Activated CD4-positive, alpha-beta memory T cell treated with anti-CD3 and anti-CD28 coated beads, Interleukin-2, amount 10 ng/mL, durations not matched to agents 7 days and 5 days (primary cell): Measurements from ENCODE around the gene ALK. TPM values are rescaled to one million over a fixed set of nuclear protein-coding genes. Genes with fewer than 3 reads are reported as not detected.

Experiments
- CTCF ChIA-PET: fragments of 350-600 bp; sonication (Branson Sonifier 250); formaldehyde crosslinking; loops from one replicate; lab custom pipeline; 2021; ENCODE audit warnings: antibody characterized with exemption, inconsistent platforms; lab: Charles Lee
- POLR2A ChIA-PET: fragments of 350-600 bp; sonication (Branson Sonifier 250); formaldehyde crosslinking; loops from one replicate; lab custom pipeline; 2021; ENCODE audit warnings: antibody characterized with exemption; lab: Charles Lee
- DNase-seq: peaks from one replicate; pipeline ENCODE4 v3.0.0-alpha.2; 2020
- H3K27ac Mint-ChIP-seq: one replicate; pipeline ENCODE4 v1.8.0; 2021; ENCODE audit warnings: mild to moderate bottlenecking, mixed read lengths
- H3K27me3 Mint-ChIP-seq: one replicate; pipeline ENCODE4 v1.8.0; 2021; ENCODE audit warnings: mixed read lengths
- H3K36me3 Mint-ChIP-seq: one replicate; pipeline ENCODE4 v1.8.0; 2021; ENCODE audit warnings: low read depth, mixed read lengths
- H3K4me1 Mint-ChIP-seq: one replicate; pipeline ENCODE4 v1.8.0; 2021; ENCODE audit warnings: mixed read lengths
- H3K4me3 Mint-ChIP-seq: one replicate; pipeline ENCODE4 v1.8.0; 2021; ENCODE audit warnings: mild to moderate bottlenecking, mixed read lengths
- H3K9me3 Mint-ChIP-seq: one replicate; pipeline ENCODE4 v1.8.0; 2021; ENCODE audit warnings: mixed read lengths
- total RNA-seq, 2 experiments: library from RNA; stranded (reverse); gene quantifications; one replicate each; pipeline ENCODE4 v1.2.3, GENCODE V29; 2021

Gene ALK
- total RNA-seq, 2 experiments from 2014 or later: not detected

- no peak overlapping the region for H3K27ac Mint-ChIP-seq
- POLR2A ChIA-PET: no interaction called here
- no peaks in the 10 kb centered on the region for H3K27me3 Mint-ChIP-seq
- no peaks in the 10 kb centered on the region for H3K4me1 Mint-ChIP-seq
- CTCF ChIA-PET: no interaction called here
- H3K36me3 Mint-ChIP-seq: no peaks in the 10 kb centered on the region
- DNase-seq: no peak
- no peak overlapping the region for H3K4me3 Mint-ChIP-seq
- H3K9me3 Mint-ChIP-seq: no peaks in the 10 kb centered on the region
Observed at GRCh38 chr2:29819570-29819969, 101.8 kb downstream of the ALK start.

- H3K4me1 Mint-ChIP-seq: no peaks in the 10 kb centered on the region
- no peak for DNase-seq
- no peak overlapping the region for H3K4me3 Mint-ChIP-seq
- H3K36me3 Mint-ChIP-seq: no peaks in the 10 kb centered on the region
- CTCF ChIA-PET: no interaction called here
- H3K27ac Mint-ChIP-seq: no peak overlapping the region
- H3K27me3 Mint-ChIP-seq: no peaks in the 10 kb centered on the region
- POLR2A ChIA-PET: no interaction called here
- no peaks in the 10 kb centered on the region for H3K9me3 Mint-ChIP-seq
Observed at GRCh38 chr2:29817801-29818680, 103.3 kb downstream of the ALK start.

GRCh38 chr2:29817299-29817698 lies 104.1 kb downstream of the ALK start:
- no peak overlapping the region for H3K4me3 Mint-ChIP-seq
- CTCF ChIA-PET: no interaction called here
- no peaks in the 10 kb centered on the region for H3K4me1 Mint-ChIP-seq

GRCh38 chr2:29816651-29817050 lies 104.7 kb downstream of the ALK start:
- no peaks in the 10 kb centered on the region for H3K36me3 Mint-ChIP-seq
- no peaks in the 10 kb centered on the region for H3K9me3 Mint-ChIP-seq
- H3K27me3 Mint-ChIP-seq: no peaks in the 10 kb centered on the region
- CTCF ChIA-PET: no interaction called here
- no peak overlapping the region for H3K4me3 Mint-ChIP-seq
- H3K27ac Mint-ChIP-seq: no peak overlapping the region
- H3K4me1 Mint-ChIP-seq: no peaks in the 10 kb centered on the region
- no peak for DNase-seq
- POLR2A ChIA-PET: no interaction called here

More at GRCh38 chr2:29817299-29817698, 104.1 kb downstream of the ALK start:
- POLR2A ChIA-PET: no interaction called here
- Mint-ChIP-seq H3K9me3 (no peaks in the 10 kb centered on the region), H3K36me3 (no peaks in the 10 kb centered on the region), H3K27me3 (no peaks in the 10 kb centered on the region), H3K27ac (no peak overlapping the region)
- no peak for DNase-seq

- Mint-ChIP-seq H3K27ac (no peak overlapping the region), H3K4me3 (no peak overlapping the region), H3K27me3 (no peaks in the 10 kb centered on the region), H3K36me3 (no peaks in the 10 kb centered on the region), H3K9me3 (no peaks in the 10 kb centered on the region), H3K4me1 (no peaks in the 10 kb centered on the region)
- POLR2A ChIA-PET: no interaction called here
- CTCF ChIA-PET: no interaction called here
- no peak for DNase-seq
Observed at GRCh38 chr2:29811378-29811777, 110.0 kb downstream of the ALK start.

GRCh38 chr2:29810956-29811355 lies 110.4 kb downstream of the ALK start:
- CTCF ChIA-PET: no interaction called here
- Mint-ChIP-seq H3K27me3 (no peaks in the 10 kb centered on the region), H3K4me3 (no peak overlapping the region), H3K4me1 (no peaks in the 10 kb centered on the region), H3K36me3 (no peaks in the 10 kb centered on the region), H3K9me3 (no peaks in the 10 kb centered on the region), H3K27ac (no peak overlapping the region)
- no peak for DNase-seq
- POLR2A ChIA-PET: no interaction called here

GRCh38 chr2:29808321-29808720 lies 113.1 kb downstream of the ALK start:
- no peaks in the 10 kb centered on the region for H3K9me3 Mint-ChIP-seq
- POLR2A ChIA-PET: no interaction called here

GRCh38 chr2:29807082-29807481 lies 114.3 kb downstream of the ALK start:
- no peaks in the 10 kb centered on the region for H3K36me3 Mint-ChIP-seq
- ChIA-PET POLR2A (no interaction called here), CTCF (no interaction called here)
- no peak overlapping the region for H3K27ac Mint-ChIP-seq
- no peaks in the 10 kb centered on the region for H3K4me1 Mint-ChIP-seq
- no peak overlapping the region for H3K4me3 Mint-ChIP-seq
- no peak for DNase-seq
- no peaks in the 10 kb centered on the region for H3K9me3 Mint-ChIP-seq
- no peaks in the 10 kb centered on the region for H3K27me3 Mint-ChIP-seq

More at GRCh38 chr2:29808321-29808720, 113.1 kb downstream of the ALK start:
- no peak overlapping the region for H3K27ac Mint-ChIP-seq
- CTCF ChIA-PET: interaction anchor here (0.5 kb wide), 1 partner anchor 154 kb away, joined by 6 read pairs; no protein-coding TSS in a partner anchor
- no peaks in the 10 kb centered on the region for H3K4me1 Mint-ChIP-seq
- H3K4me3 Mint-ChIP-seq: no peak overlapping the region
- DNase-seq: no peak
- no peaks in the 10 kb centered on the region for H3K36me3 Mint-ChIP-seq
- H3K27me3 Mint-ChIP-seq: no peaks in the 10 kb centered on the region

GRCh38 chr2:29806461-29806860 lies 114.9 kb downstream of the ALK start:
- no peaks in the 10 kb centered on the region for H3K27me3 Mint-ChIP-seq
- ChIA-PET POLR2A (no interaction called here), CTCF (no interaction called here)
- DNase-seq: no peak
- H3K27ac Mint-ChIP-seq: no peak overlapping the region
- H3K4me1 Mint-ChIP-seq: no peaks in the 10 kb centered on the region
- H3K9me3 Mint-ChIP-seq: no peaks in the 10 kb centered on the region
- H3K4me3 Mint-ChIP-seq: no peak overlapping the region
- H3K36me3 Mint-ChIP-seq: no peaks in the 10 kb centered on the region

GRCh38 chr2:29804671-29805070 lies 116.7 kb downstream of the ALK start:
- Mint-ChIP-seq H3K36me3 (no peaks in the 10 kb centered on the region), H3K27ac (no peak overlapping the region), H3K27me3 (peaks cover 3% of the 10 kb centered on the region), H3K9me3 (no peaks in the 10 kb centered on the region), H3K4me1 (no peaks in the 10 kb centered on the region), H3K4me3 (no peak overlapping the region)
- ChIA-PET CTCF (no interaction called here), POLR2A (no interaction called here)
- DNase-seq: no peak

- H3K4me3 Mint-ChIP-seq: no peak overlapping the region
- no peak for DNase-seq
- H3K9me3 Mint-ChIP-seq: no peaks in the 10 kb centered on the region
- H3K27me3 Mint-ChIP-seq: peaks cover 3% of the 10 kb centered on the region
- ChIA-PET POLR2A (no interaction called here), CTCF (no interaction called here)
- H3K4me1 Mint-ChIP-seq: no peaks in the 10 kb centered on the region
- H3K27ac Mint-ChIP-seq: no peak overlapping the region
- no peaks in the 10 kb centered on the region for H3K36me3 Mint-ChIP-seq
Observed at GRCh38 chr2:29803537-29803936, 117.8 kb downstream of the ALK start.

GRCh38 chr2:29802986-29803385 lies 118.4 kb downstream of the ALK start:
- no peaks in the 10 kb centered on the region for H3K36me3 Mint-ChIP-seq
- H3K27me3 Mint-ChIP-seq: peaks cover 3% of the 10 kb centered on the region
- no peaks in the 10 kb centered on the region for H3K9me3 Mint-ChIP-seq
- CTCF ChIA-PET: no interaction called here
- DNase-seq: no peak
- no peaks in the 10 kb centered on the region for H3K4me1 Mint-ChIP-seq
- no peak overlapping the region for H3K4me3 Mint-ChIP-seq
- POLR2A ChIA-PET: no interaction called here
- no peak overlapping the region for H3K27ac Mint-ChIP-seq

GRCh38 chr2:29799628-29800027 lies 121.8 kb downstream of the ALK start:
- H3K27ac Mint-ChIP-seq: no peak overlapping the region
- POLR2A ChIA-PET: no interaction called here
- H3K9me3 Mint-ChIP-seq: no peaks in the 10 kb centered on the region
- CTCF ChIA-PET: no interaction called here
- no peaks in the 10 kb centered on the region for H3K4me1 Mint-ChIP-seq
- H3K27me3 Mint-ChIP-seq: peaks cover 3% of the 10 kb centered on the region
- DNase-seq: no peak
- H3K4me3 Mint-ChIP-seq: no peak overlapping the region
- H3K36me3 Mint-ChIP-seq: no peaks in the 10 kb centered on the region

- Mint-ChIP-seq H3K9me3 (no peaks in the 10 kb centered on the region), H3K27me3 (peaks cover 5% of the 10 kb centered on the region), H3K4me3 (no peak overlapping the region), H3K4me1 (no peaks in the 10 kb centered on the region), H3K27ac (no peak overlapping the region), H3K36me3 (no peaks in the 10 kb centered on the region)
- ChIA-PET POLR2A (no interaction called here), CTCF (no interaction called here)
- DNase-seq: no peak
Observed at GRCh38 chr2:29797916-29798315, 123.5 kb downstream of the ALK start.
